GM18868 (cell line): ENCODE data around the gene MAP1LC3B.

Source experiments
- ATAC-seq: cut with Tn5 transposase; IDR thresholded peaks from one replicate; pipeline ENCODE4 v1.9.1; 2021; ENCODE audit warnings: mild to moderate bottlenecking, moderate library complexity; ENCODE audit not compliant: unreplicated experiment

MAP1LC3B gene

GRCh38 chr16:87407511-87408112, 15.5 kb downstream of the MAP1LC3B start:
- ATAC-seq: no peak

GRCh38 chr16:87409153-87409552, 17.0 kb downstream of the MAP1LC3B start:
- ATAC-seq: no peak

GRCh38 chr16:87409781-87410180, 17.6 kb downstream of the MAP1LC3B start:
- no peak for ATAC-seq

- no peak for ATAC-seq
These were observed 18.4 kb downstream of the MAP1LC3B start for GRCh38 chr16:87410530-87410929.

GRCh38 chr16:87410968-87411367, 18.8 kb downstream of the MAP1LC3B start:
- ATAC-seq: no peak

GRCh38 chr16:87411375-87412271, 19.5 kb downstream of the MAP1LC3B start:
- no peak for ATAC-seq

- ATAC-seq: no peak
These were observed 20.3 kb downstream of the MAP1LC3B start for GRCh38 chr16:87412371-87412995.

GRCh38 chr16:87412996-87413421, 20.9 kb downstream of the MAP1LC3B start:
- ATAC-seq: no peak

- no peak for ATAC-seq
These were observed 22.1 kb downstream of the MAP1LC3B start for GRCh38 chr16:87414251-87414680.

- no peak for ATAC-seq
These were observed 23.3 kb downstream of the MAP1LC3B start for GRCh38 chr16:87415441-87415840.

- no peak for ATAC-seq
These were observed 24.8 kb downstream of the MAP1LC3B start for GRCh38 chr16:87416826-87417527.

- ATAC-seq: no peak
These were observed 25.4 kb downstream of the MAP1LC3B start for GRCh38 chr16:87417528-87417910.

GRCh38 chr16:87418216-87418615, 26.1 kb downstream of the MAP1LC3B start:
- no peak for ATAC-seq

- ATAC-seq: no peak
These were observed 26.5 kb downstream of the MAP1LC3B start for GRCh38 chr16:87418644-87419043.

GRCh38 chr16:87420026-87421002, 28.2 kb downstream of the MAP1LC3B start:
- no peak for ATAC-seq

GRCh38 chr16:87421003-87421912, 29.1 kb downstream of the MAP1LC3B start:
- no peak for ATAC-seq

- ATAC-seq: no peak
These were observed 30.0 kb downstream of the MAP1LC3B start for GRCh38 chr16:87422106-87422505.

GRCh38 chr16:87423429-87423828, 31.3 kb downstream of the MAP1LC3B start:
- no peak for ATAC-seq

- no peak for ATAC-seq
These were observed 32.1 kb downstream of the MAP1LC3B start for GRCh38 chr16:87424266-87424665.
